ENCODE data around the gene WFIKKN1.

Gene WFIKKN1

GRCh38 chr16:678858-679813 is 48.4 kb downstream of the WFIKKN1 start (continued):
- TF ChIP-seq ZNF571 (tag by site-specific recombination; IDR thresholded peaks at IDR 0.05) (no peak), ZNF747 (tag by site-specific recombination; IDR thresholded peaks at IDR 0.05) (no peak), ZNF121 (tag by site-specific recombination; IDR thresholded peaks at IDR 0.05) (no peak), ZNF596 (tag by site-specific recombination; IDR thresholded peaks at IDR 0.05) (no peak), ZSCAN16 (tag by site-specific recombination; IDR thresholded peaks at IDR 0.05) (no peak), ZNF791 (tag by site-specific recombination; IDR thresholded peaks at IDR 0.05) (no peak), ZNF324 (tag by site-specific recombination; IDR thresholded peaks at IDR 0.05) (no peak), ZNF449 (tag by site-specific recombination; IDR thresholded peaks at IDR 0.05) (no peak), ZNF777 (tag by site-specific recombination; IDR thresholded peaks at IDR 0.05; ENCODE audit: borderline replicate concordance) (no peak), ZNF391 (tag by site-specific recombination; IDR thresholded peaks at IDR 0.05; ENCODE audit: borderline replicate concordance, low read depth) (peak; percentile 69; the same call in 1 of the 2 replicates), ZFHX2 (tag by site-specific recombination; conservative IDR thresholded peaks at IDR 0.05) (peak; percentile 73), FEZF1 (tag by site-specific recombination; IDR thresholded peaks at IDR 0.05) (no peak), ZNF626 (tag by site-specific recombination; IDR thresholded peaks at IDR 0.05) (no peak), ZNF302 (tag by site-specific recombination; IDR thresholded peaks at IDR 0.05; ENCODE audit: low read depth) (no peak), IKZF3 (tag by site-specific recombination; IDR thresholded peaks at IDR 0.05) (peak; percentile 58; the same call in 1 of the 2 replicates), ZXDB (tag by site-specific recombination; IDR thresholded peaks at IDR 0.05) (peak; percentile 97), ZNF513 (tag by site-specific recombination; IDR thresholded peaks at IDR 0.05) (no peak), ZNF518A (tag by site-specific recombination; conservative IDR thresholded peaks at IDR 0.05; ENCODE audit: low read depth) (no peak), GLI2 (tag by site-specific recombination; IDR thresholded peaks at IDR 0.05; ENCODE audit: borderline replicate concordance, low read depth) (no peak), ZNF2 (tag by site-specific recombination; IDR thresholded peaks at IDR 0.05) (0 out of 2 replicates have a peak, but pooled peaks have one; percentile 16), ZNF658 (tag by site-specific recombination; IDR thresholded peaks at IDR 0.05) (no peak), ZBTB49 (tag by site-specific recombination; IDR thresholded peaks at IDR 0.05; ENCODE audit: low read depth) (no peak), RBAK (tag by site-specific recombination; IDR thresholded peaks at IDR 0.05) (no peak), ZNF488 (tag by site-specific recombination; IDR thresholded peaks at IDR 0.05) (no peak), ZFP41 (tag by site-specific recombination; IDR thresholded peaks at IDR 0.05; ENCODE audit: borderline replicate concordance) (no peak), ZNF664 (tag by site-specific recombination; IDR thresholded peaks at IDR 0.05) (no peak), ZNF341 (tag by site-specific recombination; IDR thresholded peaks at IDR 0.05; ENCODE audit: low read depth) (peak; percentile 8)

All from HEK293 (cell line).